HG03378 (cell line): ENCODE results near the gene SOD2.
"Not testable (repeated sequence)": the region's sequence is repeated elsewhere in the genome, so short reads cannot be mapped to it uniquely, and the experiment has no call there.

Source experiments
- ATAC-seq: cut with Tn5 transposase; IDR thresholded peaks from one replicate; pipeline ENCODE4 v1.9.1; 2021; ENCODE audit warnings: mild to moderate bottlenecking, moderate library complexity; ENCODE audit not compliant: unreplicated experiment

SOD2 gene

DNA sequence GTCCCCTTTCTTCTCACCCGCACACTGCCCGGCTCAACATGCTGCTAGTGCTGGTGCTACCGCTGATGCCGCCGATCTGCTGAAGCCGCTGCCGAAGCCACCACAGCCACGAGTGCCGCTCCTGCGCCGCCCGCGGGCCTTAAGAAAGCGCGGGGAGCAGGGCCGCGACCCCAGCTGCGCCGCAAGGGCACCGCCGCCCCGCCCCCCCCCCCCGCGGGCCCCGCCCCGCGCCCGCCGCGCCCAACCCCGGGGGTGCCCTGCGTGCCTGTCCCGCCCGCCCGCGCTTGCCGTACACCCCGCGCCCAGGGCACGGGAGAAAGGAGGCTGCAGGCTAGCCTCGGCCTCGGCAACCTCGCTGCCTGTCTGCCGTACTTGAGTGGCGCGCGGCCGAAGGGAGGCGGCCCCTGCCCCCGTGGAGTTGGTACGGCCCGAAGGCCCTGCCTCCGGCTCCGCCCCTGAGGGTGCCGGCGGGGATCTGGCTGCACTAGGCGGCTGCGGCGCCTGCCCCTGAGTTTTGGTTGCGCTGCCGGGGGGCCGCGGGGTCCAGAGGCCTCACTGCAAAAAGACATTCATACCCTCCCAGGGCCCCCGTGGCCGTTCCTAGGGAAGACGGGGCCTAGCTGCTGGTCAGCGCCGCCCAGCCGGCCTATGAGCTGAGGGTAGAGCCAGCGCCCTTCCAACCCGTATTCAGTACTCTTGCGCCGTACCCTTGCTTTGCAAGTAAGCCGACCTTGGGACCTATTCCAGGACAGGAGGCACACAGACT, at the start of gene SOD2:
Gene SOD2 (minus strand): TSS at position 114 of the 766 bp plus-strand sequence. CDS start 74 bp downstream, at position 40.
- ATAC-seq = peak; percentile 75

DNA sequence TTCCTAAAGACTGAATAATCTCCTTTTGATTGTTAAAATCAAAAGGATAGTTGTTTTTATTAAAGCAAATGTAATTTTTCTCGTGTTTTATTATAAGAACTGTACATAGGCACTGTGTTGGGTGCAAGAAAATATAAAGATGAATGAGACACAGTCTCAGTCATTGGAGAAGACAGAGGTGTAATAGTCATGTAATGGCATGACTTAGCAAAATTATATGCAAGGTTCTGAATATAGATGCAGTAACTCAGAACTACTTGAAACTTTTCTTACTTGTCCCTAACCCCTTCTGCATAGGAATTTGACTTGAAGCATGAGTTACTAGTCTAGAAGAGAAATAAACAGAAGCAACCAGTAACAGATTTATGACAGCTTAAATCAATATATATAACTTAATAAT, 49.1 kb upstream of the SOD2 start:
- no peak for ATAC-seq

DNA sequence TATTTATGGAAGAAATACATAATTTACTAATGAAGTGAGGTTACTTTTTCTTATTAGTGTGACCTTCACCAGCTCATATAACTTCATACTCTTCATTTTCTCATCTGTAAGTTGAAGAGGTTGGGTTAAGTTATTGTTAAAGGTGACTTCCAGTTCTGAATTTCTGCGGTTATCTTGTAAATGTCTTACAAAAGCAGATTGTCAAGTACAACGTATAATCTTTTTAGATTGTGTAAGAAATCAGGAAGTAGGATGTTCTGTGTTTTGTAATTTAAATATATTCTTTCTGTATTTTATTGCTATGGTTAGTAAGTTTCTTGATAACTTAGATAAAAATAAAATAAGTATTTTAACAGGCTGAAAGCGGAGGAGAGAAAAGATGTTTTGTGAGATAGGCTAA, 46.3 kb upstream of the SOD2 start:
- ATAC-seq = no peak

- no peak for ATAC-seq
Observed at GRCh38 chr6:159736908-159737307, 43.9 kb upstream of the SOD2 start.

GRCh38 chr6:159733395-159733794, 40.4 kb upstream of the SOD2 start:
- ATAC-seq = not testable (repeated sequence)

DNA sequence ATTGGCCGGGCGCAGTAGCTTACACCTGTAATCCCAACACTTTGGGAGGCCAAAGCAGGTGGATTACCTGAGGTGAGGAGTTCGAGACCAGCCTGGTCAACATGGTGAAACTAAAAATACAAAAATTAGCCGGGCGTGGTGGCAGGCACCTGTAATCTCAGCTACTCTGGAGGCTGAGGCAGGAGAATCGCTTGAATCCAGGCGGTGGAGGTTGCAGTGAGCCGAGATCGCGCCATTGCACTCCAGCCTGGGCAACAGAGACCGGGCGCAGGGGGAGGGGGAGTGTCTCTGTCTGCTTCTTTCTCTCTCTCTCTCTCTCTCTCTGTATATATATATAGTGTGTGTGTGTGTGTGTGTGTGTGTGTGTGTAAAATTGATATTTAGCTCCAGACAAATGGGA, 39.5 kb upstream of the SOD2 start:
- ATAC-seq = not testable (repeated sequence)

DNA sequence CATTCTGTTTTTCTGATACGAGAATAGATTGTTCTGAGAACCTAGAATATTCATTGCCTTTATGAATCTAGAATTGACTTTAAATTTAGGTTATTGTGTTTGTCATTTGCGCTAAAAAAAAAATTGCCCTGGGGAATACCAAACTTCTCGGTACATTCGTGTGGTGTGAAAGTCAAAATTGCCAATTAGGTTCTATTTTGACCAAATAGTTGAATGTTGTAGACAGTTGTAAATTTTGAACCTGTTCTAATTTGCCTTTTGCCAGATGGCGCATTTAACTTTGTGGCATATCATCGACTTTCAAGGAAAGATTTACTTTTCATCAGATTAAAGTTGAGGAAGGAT, 37.3 kb upstream of the SOD2 start:
- ATAC-seq = no peak

- peak; percentile 34 for ATAC-seq
Observed at GRCh38 chr6:159729598-159730331, 36.7 kb upstream of the SOD2 start.

DNA sequence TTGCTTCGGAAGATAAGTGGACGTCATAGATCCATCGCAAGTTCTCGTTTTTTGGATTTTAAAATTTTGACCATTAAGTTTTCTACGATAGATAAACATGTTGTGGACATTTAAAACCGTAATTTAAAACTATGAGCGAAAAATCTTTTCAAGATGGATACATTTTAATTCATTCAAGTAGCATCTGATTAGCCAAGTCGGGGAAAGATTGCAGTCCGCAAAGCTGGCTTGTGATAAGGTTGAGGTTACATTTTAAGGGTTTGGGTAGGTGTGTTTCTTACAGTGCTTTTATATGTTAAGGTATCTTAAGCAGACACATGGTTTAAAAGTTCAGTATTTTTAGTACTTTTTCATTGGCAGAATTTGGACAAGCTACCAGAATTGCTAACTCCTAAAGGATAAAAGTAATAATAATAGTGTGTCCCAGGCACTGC, 35.5 kb upstream of the SOD2 start:
- ATAC-seq = no peak

DNA sequence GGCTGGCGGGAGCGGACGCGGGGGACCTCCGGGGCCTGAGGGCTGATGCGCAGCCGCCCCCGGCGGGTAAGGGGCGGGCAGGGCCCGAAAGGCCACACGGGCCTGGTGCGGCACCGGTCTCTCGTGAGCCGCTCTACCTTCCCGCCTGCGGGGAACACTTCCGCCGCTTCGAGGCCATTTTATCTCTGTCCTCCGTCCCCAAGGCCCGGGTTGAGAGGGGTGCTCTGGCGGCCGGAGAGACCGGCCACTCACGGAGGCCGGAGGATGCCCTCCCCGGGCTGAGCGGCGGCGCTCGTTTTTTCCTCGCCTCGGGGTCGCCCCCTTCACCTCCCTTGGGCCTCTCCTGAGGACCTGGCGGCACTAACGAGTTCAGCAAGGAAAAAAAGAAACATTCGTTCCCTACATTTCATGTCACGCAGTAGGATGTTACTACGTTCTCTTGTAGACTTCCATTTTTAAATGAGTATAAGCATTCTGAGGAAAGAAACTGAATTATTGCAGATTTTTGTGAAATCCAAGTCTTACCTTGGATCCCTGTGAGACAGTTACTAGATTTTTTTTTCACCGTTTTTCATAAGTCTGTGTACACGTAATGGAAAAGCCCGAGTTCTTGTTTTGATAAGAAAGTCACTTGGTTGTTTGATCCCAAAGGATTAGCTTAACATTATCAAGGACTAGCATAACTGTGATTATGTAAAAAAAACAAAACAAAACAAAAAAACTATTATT, 34.8 kb upstream of the SOD2 start:
- ATAC-seq = peak; percentile 22

GRCh38 chr6:159726918-159727716, 34.1 kb upstream of the SOD2 start, which contains the start of gene WTAP:
Gene WTAP, plus strand, starts transcription at chr6:159727506. Its CDS starts 8,760 bp downstream, at chr6:159736266.
- ATAC-seq = peak; percentile 79

- peak; percentile 2 for ATAC-seq
Observed at GRCh38 chr6:159726255-159726917, 33.3 kb upstream of the SOD2 start.

- ATAC-seq = not testable (repeated sequence)
Observed at GRCh38 chr6:159725208-159725607, 32.2 kb upstream of the SOD2 start.

DNA sequence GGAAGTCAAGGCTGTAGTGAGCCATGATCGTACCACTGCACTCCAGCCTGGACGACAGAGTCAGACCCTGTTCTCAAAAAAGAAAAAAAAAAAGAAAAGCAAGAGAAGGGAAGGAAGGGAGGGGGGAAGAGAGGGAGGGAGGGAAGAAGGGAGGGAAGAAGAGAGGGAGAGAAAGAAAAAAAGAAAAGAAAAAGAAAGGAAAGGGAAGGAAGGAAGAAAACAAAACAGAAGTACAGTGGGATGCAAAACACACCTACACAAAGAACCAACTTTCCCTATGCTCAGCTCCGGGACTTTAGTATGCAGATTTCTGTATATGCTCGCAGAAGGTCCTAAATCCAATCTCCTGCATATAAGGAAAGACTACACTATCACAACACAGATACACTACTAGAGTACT, 31.7 kb upstream of the SOD2 start:
- ATAC-seq = no peak

DNA sequence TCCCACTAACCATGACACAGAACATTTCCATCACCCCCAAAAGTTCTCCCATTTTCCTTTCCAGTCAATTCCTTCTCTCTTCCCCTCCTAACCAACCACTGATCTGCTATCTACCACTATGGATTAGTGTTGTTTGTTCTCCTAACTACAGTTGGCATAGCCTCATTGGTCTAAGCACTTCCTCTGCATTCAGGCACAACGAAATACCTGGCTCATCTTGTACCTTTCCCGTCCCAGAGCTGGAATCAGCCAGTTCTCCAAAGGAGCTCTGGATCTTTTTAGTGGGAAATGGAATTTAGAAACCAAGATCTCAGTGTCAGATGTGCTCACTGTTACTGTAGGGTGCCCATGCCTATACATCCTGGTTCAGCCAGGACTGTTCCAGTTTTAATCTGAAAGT, 30.2 kb upstream of the SOD2 start:
- no peak for ATAC-seq

DNA sequence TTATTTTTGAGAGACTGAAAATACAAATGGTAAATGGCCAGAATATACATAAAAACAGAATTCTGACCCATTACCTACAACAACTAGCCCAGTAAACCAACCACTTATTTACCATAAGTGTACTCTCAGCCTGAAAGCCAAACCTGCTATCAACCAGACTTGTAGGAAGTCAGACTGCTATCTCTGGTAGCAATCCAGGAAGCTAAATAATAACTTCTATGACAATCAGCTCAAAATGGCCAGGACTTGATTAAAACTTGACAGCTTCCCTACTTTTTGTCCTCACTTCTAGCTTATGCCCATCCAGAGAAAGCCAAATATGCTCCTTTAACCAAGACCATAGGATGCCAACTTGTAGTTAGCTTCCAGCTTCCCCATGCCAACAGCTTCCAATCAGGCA, 29.6 kb upstream of the SOD2 start:
- ATAC-seq = no peak

- not testable (repeated sequence) for ATAC-seq
Observed at GRCh38 chr6:159721981-159722380, 28.9 kb upstream of the SOD2 start.

GRCh38 chr6:159720708-159721107, 27.7 kb upstream of the SOD2 start:
- ATAC-seq = no peak

DNA sequence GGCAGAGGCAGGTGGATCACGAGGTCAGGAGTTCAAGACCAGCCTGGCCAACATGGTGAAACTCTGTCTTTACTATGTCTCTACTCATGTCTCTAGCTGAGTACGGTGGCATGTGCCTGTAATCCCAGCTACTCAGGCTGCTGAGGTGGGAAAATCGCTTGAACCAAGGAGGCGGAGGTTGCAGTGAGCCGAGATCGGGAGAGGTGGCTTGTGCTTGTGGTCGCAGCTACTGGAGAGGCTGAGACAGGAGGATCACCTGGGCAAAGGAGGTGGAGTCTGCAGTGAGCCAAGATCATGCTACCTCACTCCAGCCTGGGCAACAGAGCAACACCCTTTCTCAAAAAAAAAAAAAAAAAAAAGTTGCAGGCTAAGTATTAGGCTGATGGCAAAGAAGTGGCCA, 26.2 kb upstream of the SOD2 start:
- no peak for ATAC-seq

DNA sequence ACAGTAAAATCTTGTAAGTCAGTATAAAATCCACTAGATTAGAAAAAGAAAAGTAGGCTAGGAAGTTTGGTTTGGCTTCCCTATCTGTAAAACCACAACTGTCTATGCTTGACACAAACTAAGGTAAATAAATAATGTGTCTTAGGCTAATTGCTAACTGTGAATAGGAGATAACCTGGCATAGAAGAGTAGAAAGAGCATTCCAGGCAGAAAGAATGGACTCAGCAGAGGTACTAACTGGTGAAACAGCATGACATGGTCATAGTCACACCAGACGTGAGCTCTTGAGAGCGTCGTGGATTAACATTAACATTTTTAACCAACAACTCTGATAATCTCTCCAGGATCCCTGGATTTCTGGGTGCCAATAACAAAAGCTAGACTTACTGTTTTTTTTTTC, 25.6 kb upstream of the SOD2 start:
- ATAC-seq = no peak
